ENCODE data around the gene MPPE1. TPM values are rescaled to one million over a fixed set of nuclear protein-coding genes. Genes with fewer than 3 reads are reported as not detected.

The MPPE1 gene
- total and polyA plus RNA-seq, 9 of the 15 experiments (the other 6 are each of a cell fraction or from before 2014, with no cell fraction given): 10.7 to 19.5 (median 13.3) TPM

GRCh38 chr18:11925800-11926481 is 17.8 kb upstream of the MPPE1 start (continued):
- TF ChIP-seq KAT8 (IDR thresholded peaks at IDR 0.05; ENCODE audit: low read depth) (no peak), PBX2 (CRISPR knock-in tag; IDR thresholded peaks at IDR 0.05; ENCODE audit: low read depth) (no peak), PBX2 (tag; conservative IDR thresholded peaks at IDR 0.05; ENCODE audit: low read depth) (peak; percentile 94), HES1 (IDR thresholded peaks at IDR 0.05; ENCODE audit: low read depth) (peak; percentile 100), MTF1 (CRISPR knock-in tag; IDR thresholded peaks at IDR 0.05; ENCODE audit: borderline replicate concordance) (no peak), RBBP5 (IDR thresholded peaks at IDR 0.05; ENCODE audit: borderline replicate concordance, insufficient read depth, low read length, poor library complexity, severe bottlenecking) (no peak), PHB2 (IDR thresholded peaks at IDR 0.05; ENCODE audit: low read depth) (peak; percentile 79; the same call in 1 of the 2 replicates), ATF3 (IDR thresholded peaks at IDR 0.05) (peak; percentile 39; the same call in 1 of the 2 replicates), ATF3 (CRISPR knock-in tag; conservative IDR thresholded peaks at IDR 0.05) (no peak), ZNF197 (CRISPR knock-in tag; IDR thresholded peaks at IDR 0.05; ENCODE audit: low read depth) (0 out of 2 replicates have a peak, but pooled peaks have one; percentile 50), RB1 (IDR thresholded peaks at IDR 0.05; ENCODE audit: low read depth) (no peak), NR2C2 (CRISPR knock-in tag; IDR thresholded peaks at IDR 0.05) (0 out of 2 replicates have a peak, but pooled peaks have one; percentile 19), NR2C2 (tag; IDR thresholded peaks at IDR 0.05) (peak; percentile 69), BMI1 (IDR thresholded peaks at IDR 0.05; ENCODE audit: low read length) (no peak), NR1H2 (CRISPR knock-in tag; IDR thresholded peaks at IDR 0.05) (no peak), RBM14 (IDR thresholded peaks at IDR 0.05; ENCODE audit: borderline replicate concordance, insufficient read depth, low read depth, low read length) (no peak), NCOA1 (IDR thresholded peaks at IDR 0.05; ENCODE audit: low read depth) (peak; percentile 91), MYBL2 (IDR thresholded peaks at IDR 0.05; ENCODE audit: low read depth) (no peak), MYBL2 (CRISPR knock-in tag; IDR thresholded peaks at IDR 0.05; ENCODE audit: borderline replicate concordance) (no peak), TBL1XR1 (IDR thresholded peaks at IDR 0.05; ENCODE audit: low read length in 2 of 2) (peak; percentile 75 to 98; a peak in 2 of 4 replicates), ETV5 (CRISPR knock-in tag; IDR thresholded peaks at IDR 0.05; ENCODE audit: low read depth) (no peak), ZFPM2 (CRISPR knock-in tag; IDR thresholded peaks at IDR 0.05) (no peak), CTBP1 (IDR thresholded peaks at IDR 0.05; ENCODE audit: borderline replicate concordance) (peak; percentile 92), ELF4 (CRISPR knock-in tag; IDR thresholded peaks at IDR 0.05) (peak; percentile 91), TAF9B (IDR thresholded peaks at IDR 0.05; ENCODE audit: partially characterized antibody) (no peak), ZNF324 (CRISPR knock-in tag; IDR thresholded peaks at IDR 0.05) (no peak)
